ENCODE results near the gene YARS2. TPM values are rescaled to one million over a fixed set of nuclear protein-coding genes. Genes with fewer than 3 reads are reported as not detected.

YARS2 gene
- total RNA-seq, 1 donor from 2014 or later, result 23.6 TPM

GRCh38 chr12:32770141-32770540 is 14.4 kb upstream of the YARS2 start:
- intact Hi-C loops (cut with DNase I), result no loop called here
- Histone ChIP-seq H3K4me1 (no peaks in the 10 kb centered on the region), H3K4me3 (no peak overlapping the region), H3K27me3 (no peaks in the 10 kb centered on the region), H3K36me3 (no peaks in the 10 kb centered on the region), H3K27ac (no peak overlapping the region), H3K9me3 (no peaks in the 10 kb centered on the region)
- no peak for DNase-seq (ENCODE audit: extremely low spot score in 2 of 2)
- TF ChIP-seq POLR2A (IDR thresholded peaks at IDR 0.05) (no peak), CTCF (IDR thresholded peaks at IDR 0.05) (no peak), POLR2AphosphoS5 (IDR thresholded peaks at IDR 0.05; ENCODE audit: insufficient read depth in 1 of 2, low read depth in 1 of 2) (no peak)

- H3K27ac ChIP-seq, result no peak overlapping the region
- no peak overlapping the region for H3K4me3 ChIP-seq
- no peak for DNase-seq (ENCODE audit: extremely low spot score in 2 of 2)
- H3K27me3 ChIP-seq, result no peaks in the 10 kb centered on the region
- intact Hi-C loops (cut with DNase I), result no loop called here
- TF ChIP-seq POLR2A (IDR thresholded peaks at IDR 0.05), result no peak
- TF ChIP-seq POLR2AphosphoS5 (IDR thresholded peaks at IDR 0.05; ENCODE audit: insufficient read depth in 1 of 2, low read depth in 1 of 2), result no peak
- TF ChIP-seq CTCF (IDR thresholded peaks at IDR 0.05), result no peak
- H3K36me3 ChIP-seq, result no peaks in the 10 kb centered on the region
- no peaks in the 10 kb centered on the region for H3K9me3 ChIP-seq
- H3K4me1 ChIP-seq, result no peaks in the 10 kb centered on the region
Observed at GRCh38 chr12:32768518-32768917, 12.8 kb upstream of the YARS2 start.

- Histone ChIP-seq H3K9me3 (no peaks in the 10 kb centered on the region), H3K4me1 (no peaks in the 10 kb centered on the region), H3K27ac (no peak overlapping the region), H3K27me3 (no peaks in the 10 kb centered on the region), H3K4me3 (no peak overlapping the region), H3K36me3 (no peaks in the 10 kb centered on the region)
- TF ChIP-seq POLR2A (IDR thresholded peaks at IDR 0.05) (no peak), POLR2AphosphoS5 (IDR thresholded peaks at IDR 0.05; ENCODE audit: insufficient read depth in 1 of 2, low read depth in 1 of 2) (no peak), CTCF (IDR thresholded peaks at IDR 0.05) (no peak)
- intact Hi-C loops (cut with DNase I), result no loop called here
- DNase-seq (ENCODE audit: extremely low spot score in 2 of 2), result no peak
Observed at GRCh38 chr12:32765906-32766305, 10.2 kb upstream of the YARS2 start.

- no peaks in the 10 kb centered on the region for H3K36me3 ChIP-seq
- intact Hi-C loops (cut with DNase I), result no loop called here
- H3K27me3 ChIP-seq, result no peaks in the 10 kb centered on the region
- peaks cover 2% of the 10 kb centered on the region for H3K4me1 ChIP-seq
- no peak overlapping the region for H3K4me3 ChIP-seq
- H3K27ac ChIP-seq, result no peak overlapping the region
- no peaks in the 10 kb centered on the region for H3K9me3 ChIP-seq
- TF ChIP-seq POLR2AphosphoS5 (IDR thresholded peaks at IDR 0.05; ENCODE audit: insufficient read depth in 1 of 2, low read depth in 1 of 2) (no peak), POLR2A (IDR thresholded peaks at IDR 0.05) (no peak), CTCF (IDR thresholded peaks at IDR 0.05) (no peak)
- no peak for DNase-seq (ENCODE audit: extremely low spot score in 2 of 2)
Observed at GRCh38 chr12:32761716-32762115, 6.0 kb upstream of the YARS2 start.

GRCh38 chr12:32757157-32757556 is 1.5 kb upstream of the YARS2 start:
- H3K36me3 ChIP-seq, result peaks cover 0 to 4% of the 10 kb centered on the region in 2 donors
- H3K27ac ChIP-seq, result no peak overlapping the region
- no peak for TF ChIP-seq POLR2A (IDR thresholded peaks at IDR 0.05)
- TF ChIP-seq CTCF (IDR thresholded peaks at IDR 0.05), result no peak
- TF ChIP-seq POLR2AphosphoS5 (IDR thresholded peaks at IDR 0.05; ENCODE audit: insufficient read depth in 1 of 2, low read depth in 1 of 2), result no peak
- H3K4me3 ChIP-seq, result no peak overlapping the region
- no peaks in the 10 kb centered on the region for H3K9me3 ChIP-seq
- intact Hi-C loops (cut with DNase I), result loop anchor here (5.0 kb wide), 1 partner anchor 1265 kb away; the partner anchor contains the start of gene ALG10
- no peaks in the 10 kb centered on the region for H3K27me3 ChIP-seq
- peaks cover 22% of the 10 kb centered on the region for H3K4me1 ChIP-seq
- DNase-seq (ENCODE audit: extremely low spot score in 2 of 2), result no peak
